Neutrophil (primary cell): ENCODE data around the gene NEUROD4.

ENCODE experiments used
- H3K27ac ChIP-seq: fragments of 200-600 bp; sonication (generic); 2 replicates; pipeline ENCODE4 v1.5.1; 2016; ENCODE audit warnings: mild to moderate bottlenecking, moderate library complexity
- H3K27me3 ChIP-seq: fragments of 200-600 bp; sonication (generic); 2 replicates; pipeline ENCODE4 v1.6.0; 2016; ENCODE audit warnings: mild to moderate bottlenecking
- H3K36me3 ChIP-seq: fragments of 200-600 bp; sonication (generic); 2 replicates; pipeline ENCODE4 v1.5.1; 2017
- H3K4me1 ChIP-seq, 2 experiments: fragments of 200-600 bp in 1 of 2; sonication (generic) in 1 of 2; 1 replicate in 1 of 2; 2 replicates in 1 of 2; pipeline versions ENCODE4 v1.5.1 to v1.6.1; 2013 to 2016; ENCODE audit warnings: low read depth in 1 of 2, low read length in 1 of 2, mild to moderate bottlenecking in 1 of 2, moderate library complexity in 1 of 2; ENCODE audit not compliant: control insufficient read depth in 1 of 2, insufficient read depth in 1 of 2
- H3K4me3 ChIP-seq, 2 experiments: fragments of 200-600 bp in 1 of 2; sonication (generic) in 1 of 2; 1 replicate in 1 of 2; 2 replicates in 1 of 2; pipeline ENCODE4 v1.5.1; 2013 to 2016; ENCODE audit warnings: low read depth in 1 of 2, low read length in 1 of 2, mild to moderate bottlenecking in 1 of 2, moderate library complexity in 1 of 2
- H3K9me3 ChIP-seq: fragments of 200-600 bp; sonication (generic); 2 replicates; pipeline ENCODE4 v1.5.1; 2016
- CTCF ChIP-seq: fragments of 200-600 bp; sonication (generic); IDR thresholded peaks from 2 replicates; pipeline ENCODE4 v1.5.1; 2016; ENCODE audit warnings: antibody characterized with exemption

NEUROD4 gene

GRCh38 chr12:55061024-55061423 lies 41.2 kb downstream of the NEUROD4 start:
- no peaks in the 10 kb centered on the region for H3K36me3 ChIP-seq
- H3K4me3 ChIP-seq, result no peak overlapping the region
- H3K27me3 ChIP-seq, result no peaks in the 10 kb centered on the region
- no peak overlapping the region for H3K27ac ChIP-seq
- no peaks in the 10 kb centered on the region for H3K9me3 ChIP-seq
- TF ChIP-seq CTCF, result no peak
- no peaks in the 10 kb centered on the region for H3K4me1 ChIP-seq

DNA sequence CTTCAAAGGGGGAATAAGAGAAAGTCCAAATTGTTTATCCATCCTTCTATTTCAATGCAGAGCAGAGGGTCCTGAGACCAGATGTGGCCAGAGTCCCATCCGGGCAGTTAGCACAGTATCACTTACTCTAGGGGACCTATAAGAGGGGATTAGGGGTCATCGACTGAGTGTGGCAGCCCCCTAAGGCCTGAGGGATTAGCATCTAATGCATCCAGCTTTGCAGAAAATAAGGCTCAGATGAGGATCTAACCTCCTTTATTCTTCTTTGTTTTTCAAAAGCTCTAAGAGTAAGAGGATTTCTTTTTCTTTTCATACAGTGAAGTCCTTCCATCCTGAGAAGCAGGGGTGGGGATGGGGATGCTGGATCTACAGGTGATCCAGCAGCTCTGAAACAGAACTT lies 43.5 kb downstream of the NEUROD4 start:
- Histone ChIP-seq H3K27me3 (no peaks in the 10 kb centered on the region), H3K27ac (no peak overlapping the region), H3K4me3 (no peak overlapping the region), H3K36me3 (no peaks in the 10 kb centered on the region), H3K9me3 (no peaks in the 10 kb centered on the region), H3K4me1 (no peaks in the 10 kb centered on the region)
- no peak for TF ChIP-seq CTCF

GRCh38 chr12:55065535-55065934 lies 45.8 kb downstream of the NEUROD4 start:
- Histone ChIP-seq H3K9me3 (no peaks in the 10 kb centered on the region), H3K27ac (no peak overlapping the region), H3K36me3 (no peaks in the 10 kb centered on the region), H3K4me3 (no peak overlapping the region), H3K27me3 (no peaks in the 10 kb centered on the region), H3K4me1 (no peaks in the 10 kb centered on the region)
- TF ChIP-seq CTCF, result no peak

GRCh38 chr12:55067701-55068100 lies 47.9 kb downstream of the NEUROD4 start:
- Histone ChIP-seq H3K4me3 (no peak overlapping the region), H3K36me3 (no peaks in the 10 kb centered on the region), H3K9me3 (no peaks in the 10 kb centered on the region), H3K27ac (no peak overlapping the region), H3K4me1 (no peaks in the 10 kb centered on the region), H3K27me3 (no peaks in the 10 kb centered on the region)
- TF ChIP-seq CTCF, result no peak

GRCh38 chr12:55068416-55069010 lies 48.7 kb downstream of the NEUROD4 start:
- H3K4me3 ChIP-seq, result no peak overlapping the region
- H3K27ac ChIP-seq, result no peak overlapping the region
- no peaks in the 10 kb centered on the region for H3K9me3 ChIP-seq
- no peaks in the 10 kb centered on the region for H3K36me3 ChIP-seq
- no peaks in the 10 kb centered on the region for H3K27me3 ChIP-seq
- H3K4me1 ChIP-seq, result no peaks in the 10 kb centered on the region
- TF ChIP-seq CTCF, result peak; percentile 89

GRCh38 chr12:55072083-55072482 lies 52.3 kb downstream of the NEUROD4 start:
- Histone ChIP-seq H3K27ac (no peak overlapping the region), H3K4me1 (no peaks in the 10 kb centered on the region), H3K9me3 (no peaks in the 10 kb centered on the region), H3K27me3 (peaks cover 21% of the 10 kb centered on the region), H3K4me3 (no peak overlapping the region), H3K36me3 (no peaks in the 10 kb centered on the region)
- TF ChIP-seq CTCF, result peak; percentile 68
